ENCODE results near the gene MRPL45. TPM values are rescaled to one million over a fixed set of nuclear protein-coding genes. Genes with fewer than 3 reads are reported as not detected.

MRPL45 gene
- total and polyA plus RNA-seq, 2 donors (not counting 3 experiments of a cell fraction or from before 2014, with no cell fraction given), result 41.2 to 45.5 TPM

GRCh38 chr17:38332735-38333134 lies 35.8 kb downstream of the MRPL45 start:
- POLR2A ChIA-PET, result interaction anchor here (0.6 kb wide), 1 partner anchor 106 kb away, joined by 5 read pairs; no protein-coding TSS in a partner anchor
- no peak for FAIRE-seq

More at GRCh38 chr17:38332735-38333134, 35.8 kb downstream of the MRPL45 start:
- TF ChIP-seq EZH2 (IDR thresholded peaks at IDR 0.05; ENCODE audit: borderline replicate concordance, low read depth, low read length, severe bottlenecking) (no peak), JUN (IDR thresholded peaks at IDR 0.05; ENCODE audit: borderline replicate concordance, insufficient read depth, insufficient read length, low read depth) (no peak), POLR2AphosphoS5 (IDR thresholded peaks at IDR 0.05; ENCODE audit: insufficient read depth, low read depth, low read length) (no peak), GATA2 (IDR thresholded peaks at IDR 0.05; ENCODE audit: insufficient read depth, insufficient read length, low read depth, low read length) (no peak), FOS (IDR thresholded peaks at IDR 0.05; ENCODE audit: borderline replicate concordance, insufficient read depth, low read length) (no peak), POLR2A (IDR thresholded peaks at IDR 0.05; ENCODE audit: low read depth, low read length) (no peak), MAX (IDR thresholded peaks at IDR 0.05; ENCODE audit: insufficient read depth, insufficient read length) (no peak), MYC (IDR thresholded peaks at IDR 0.05; ENCODE audit: low read depth, low read length) (no peak), CTCF (IDR thresholded peaks at IDR 0.05; ENCODE audit: extremely low read depth in 1 of 2, insufficient read depth in 1 of 2, low read depth in 1 of 2, low read length in 2 of 2) (no peak)
- intact Hi-C loops (cut with micrococcal nuclease) (no loop called here), dilution Hi-C loops (cut with MboI; ENCODE audit: extremely low pct_ligation_motif_present, low sequenced_read_pairs) (no loop called here)
- Histone ChIP-seq H3K4me3 (replicated peaks in 1 of 3; ENCODE audit: insufficient read depth in 1 of 3, low read depth in 1 of 3, low read length in 3 of 3) (no peak overlapping the region), H3K4me1 (ENCODE audit: control insufficient read depth, extremely low read depth, insufficient read depth, low read length) (no peaks in the 10 kb centered on the region), H3K9me1 (replicated peaks; ENCODE audit: control insufficient read depth, extremely low read depth, insufficient read depth, low read length) (no peaks in the 10 kb centered on the region), H3K4me2 (ENCODE audit: insufficient read depth, low read length) (no peak overlapping the region), H3K27ac (ENCODE audit: insufficient read depth, low read depth, low read length) (no peak overlapping the region), H3K9me3 (replicated peaks; ENCODE audit: control insufficient read depth, insufficient read depth, low read length) (no peaks in the 10 kb centered on the region), H4K20me1 (replicated peaks; ENCODE audit: control insufficient read depth, extremely low read depth, insufficient read depth, low read length) (no peaks in the 10 kb centered on the region), H3K36me3 (ENCODE audit: control insufficient read depth in 2 of 2, extremely low read depth in 1 of 2, insufficient read depth in 2 of 2, low read length in 2 of 2) (no peaks in the 10 kb centered on the region), H3K79me2 (ENCODE audit: control insufficient read depth, insufficient read depth, low read length) (no peaks in the 10 kb centered on the region), H3K27me3 (ENCODE audit: control insufficient read depth in 2 of 2, insufficient read depth in 2 of 2, low read length in 2 of 2) (peaks cover 0 to 3% of the 10 kb centered on the region in 2 experiments), H2AFZ (ENCODE audit: low read depth, low read length) (no peak overlapping the region), H3K9ac (replicated peaks; ENCODE audit: extremely low read depth, insufficient read depth, low read length) (no peak overlapping the region)
- no peak for DNase-seq (ENCODE audit: low read depth, low spot score)
- no TSS peak for BruUV-seq (replicated peaks)
- CTCF ChIA-PET, result interaction anchor here (0.7 to 6.6 kb wide), 8 partner anchors 11 to 225 kb away, joined by 3 to 63 read pairs (median 8); no protein-coding TSS in a partner anchor

Measured in endothelial cell of umbilical vein (primary cell).